D721Med (cell line): ENCODE results near the gene IGSF9B.

Experiments used
- DNase-seq: peaks from one replicate; pipeline ENCODE4 v3.0.0; 2011; ENCODE audit warnings: low spot score; ENCODE audit not compliant: insufficient read length
- FAIRE-seq: peaks from 2 replicates; lab custom pipeline; 2011; peaks lifted over from hg19 to GRCh38; lab: Jason Lieb, UNC
- CTCF ChIP-seq: IDR thresholded peaks from 2 replicates; pipeline ENCODE4 v1.5.1; 2012; ENCODE audit warnings: mild to moderate bottlenecking, control low read depth; ENCODE audit not compliant: insufficient read depth; ENCODE audit errors: missing control alignments

The IGSF9B gene

DNA sequence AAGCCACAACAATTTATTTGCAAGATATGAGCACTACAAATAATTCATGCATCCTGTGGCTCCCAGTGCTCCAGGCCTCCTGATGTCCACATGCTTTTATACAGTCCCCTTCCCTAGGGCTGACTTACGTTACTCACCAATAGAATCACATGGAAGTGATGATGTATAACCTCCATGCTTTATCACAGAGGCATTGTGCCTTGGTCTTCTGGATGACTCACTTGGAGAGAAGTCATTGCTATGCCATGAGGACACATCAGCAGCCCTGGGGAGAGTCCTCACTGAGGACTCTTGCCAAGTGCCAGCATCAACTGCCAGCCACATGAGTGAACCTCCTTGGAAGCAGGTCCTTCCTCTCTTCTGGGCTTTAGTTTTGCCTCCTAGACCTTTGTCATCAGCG, 22.0 kb upstream of the IGSF9B start:
- DNase-seq = no peak
- no peak for FAIRE-seq
- TF ChIP-seq CTCF = no peak

DNA sequence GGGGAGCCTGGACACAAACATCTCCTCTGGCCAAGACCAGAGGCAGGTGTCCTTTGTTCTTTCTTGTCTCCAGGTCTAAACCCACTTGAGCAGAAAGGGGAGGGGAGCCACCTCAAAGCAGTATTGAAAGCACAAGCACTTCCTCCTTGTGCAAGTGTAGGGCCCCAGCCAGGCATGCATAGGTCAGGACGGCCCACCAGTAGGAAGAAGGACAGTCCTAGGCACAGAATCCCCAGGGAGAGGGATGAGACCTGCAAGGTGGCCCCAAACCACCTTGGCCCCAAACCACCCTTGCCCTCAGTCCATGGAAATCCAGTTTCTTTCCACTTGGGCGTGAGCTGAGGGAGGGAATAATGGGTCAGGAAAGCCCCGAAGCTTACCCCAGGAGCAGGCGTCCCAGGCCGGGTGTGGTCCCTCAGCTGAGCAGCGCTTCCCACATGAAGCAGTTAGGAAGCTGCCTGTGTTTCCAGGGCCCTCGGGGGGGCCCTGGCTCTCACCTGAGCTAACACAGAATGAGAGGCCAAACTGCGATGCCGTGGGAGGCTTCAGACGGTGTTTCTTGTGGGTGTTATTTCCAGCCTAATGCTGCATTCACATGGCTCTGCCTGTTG, 20.4 kb upstream of the IGSF9B start:
- TF ChIP-seq CTCF = no peak
- FAIRE-seq = no peak

DNA sequence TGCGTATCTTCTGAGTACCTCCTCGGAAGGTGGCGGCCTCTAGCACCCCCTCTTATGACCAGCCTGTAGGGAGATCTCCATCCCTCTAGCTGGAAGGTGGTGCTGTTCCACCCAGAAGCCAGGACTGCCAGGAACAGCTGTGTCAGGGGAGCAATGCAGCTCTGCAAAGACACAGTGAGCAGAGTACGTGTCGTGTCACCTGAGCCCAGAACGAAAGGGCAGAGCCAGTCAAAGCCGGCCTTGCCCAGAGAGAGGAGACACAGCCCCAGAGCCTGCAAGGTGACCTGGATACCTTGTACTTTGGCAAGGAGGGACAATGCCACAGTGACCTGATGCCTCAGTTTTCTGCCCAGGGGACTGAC, 18.7 kb upstream of the IGSF9B start:
- DNase-seq (no peak), FAIRE-seq (no peak)
- TF ChIP-seq CTCF = no peak

More for the DNA sequence above, 20.4 kb upstream of the IGSF9B start:
- DNase-seq = no peak

- DNase-seq = no peak
- TF ChIP-seq CTCF = no peak
- no peak for FAIRE-seq
Measured at GRCh38 chr11:133974836-133975487, 18.2 kb upstream of the IGSF9B start.

- no peak for TF ChIP-seq CTCF
- FAIRE-seq (no peak), DNase-seq (no peak)
Measured at GRCh38 chr11:133971881-133972280, 15.1 kb upstream of the IGSF9B start.

DNA sequence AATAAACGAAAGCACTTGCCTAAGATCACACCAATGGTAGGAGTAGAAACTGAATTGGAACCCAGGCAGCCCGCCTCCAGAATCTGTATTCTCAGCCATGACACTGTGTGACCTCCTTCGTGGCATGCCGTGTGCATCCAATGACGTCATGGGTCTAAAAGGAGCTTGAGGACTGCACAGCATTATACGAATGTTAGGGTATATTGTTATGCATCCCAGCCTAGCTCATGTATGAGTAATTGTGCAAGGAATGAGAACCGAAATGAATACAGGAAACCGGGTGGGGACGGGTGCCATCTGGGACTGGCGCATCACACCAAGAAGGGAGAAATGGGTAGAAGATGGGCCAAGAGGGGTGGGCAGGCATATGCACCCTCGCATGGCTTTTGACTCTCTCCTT, 12.3 kb upstream of the IGSF9B start:
- no peak for DNase-seq
- FAIRE-seq = no peak
- no peak for TF ChIP-seq CTCF

- FAIRE-seq = no peak
- TF ChIP-seq CTCF = no peak
- no peak for DNase-seq
Measured at GRCh38 chr11:133968300-133968699, 11.5 kb upstream of the IGSF9B start.
